HG02884 (cell line): ENCODE measurements around the gene DISP1.

Experiments
- ATAC-seq: cut with Tn5 transposase; IDR thresholded peaks from one replicate; pipeline ENCODE4 v1.9.1; 2021; ENCODE audit warnings: mild to moderate bottlenecking, moderate library complexity; ENCODE audit not compliant: unreplicated experiment

Gene DISP1

DNA sequence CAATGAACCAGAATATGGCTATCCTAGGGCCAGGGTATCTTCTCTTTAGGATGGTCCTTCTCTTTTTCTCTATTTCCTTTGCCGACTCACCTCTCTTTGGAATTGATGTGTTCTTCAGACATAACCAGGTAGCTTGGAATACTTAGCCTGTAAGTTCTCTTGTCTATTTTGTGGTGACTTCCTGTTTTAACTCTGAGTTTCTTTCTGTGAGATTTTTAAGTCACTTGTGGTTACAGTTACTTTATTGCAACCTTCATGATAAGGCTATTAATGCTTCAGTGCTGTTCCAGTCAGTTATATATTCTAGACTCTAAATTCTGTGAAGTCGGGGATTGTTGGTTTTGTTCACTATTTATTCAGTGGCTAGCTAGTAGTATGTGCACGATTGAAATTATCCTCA is 46.2 kb downstream of the DISP1 start:
- no peak for ATAC-seq
